Astrocyte of the cerebellum (primary cell): ENCODE measurements around the gene STIP1.
A peak's percentile ranks its signal among the peaks of the same experiment; 100 is the strongest.
"Not testable (repeated sequence)": the region's sequence is repeated elsewhere in the genome, so short reads cannot be mapped to it uniquely, and the experiment has no call there.

Experiments used
- DNase-seq: peaks from one replicate; pipeline ENCODE4 v3.0.0-alpha.2; 2011; ENCODE audit warnings: low read depth
- H3K4me3 ChIP-seq: 2 replicates; pipeline ENCODE4 v1.5.1; 2011; ENCODE audit warnings: mild to moderate bottlenecking, low read depth, low read length, moderate library complexity
- in situ Hi-C: cut with HindIII; loops from 2 replicates; pipeline ENCODE4 v1.10.0; 2017; ENCODE audit warnings: low sequenced_read_pairs
- TF ChIP-seq, protein P1 (sequence below): IDR thresholded peaks from 2 replicates; pipeline ENCODE4 v1.5.1; 2012; ENCODE audit warnings: low read length, low read depth, moderate library complexity, mild to moderate bottlenecking; ENCODE audit errors: missing control alignments

The STIP1 gene

DNA sequence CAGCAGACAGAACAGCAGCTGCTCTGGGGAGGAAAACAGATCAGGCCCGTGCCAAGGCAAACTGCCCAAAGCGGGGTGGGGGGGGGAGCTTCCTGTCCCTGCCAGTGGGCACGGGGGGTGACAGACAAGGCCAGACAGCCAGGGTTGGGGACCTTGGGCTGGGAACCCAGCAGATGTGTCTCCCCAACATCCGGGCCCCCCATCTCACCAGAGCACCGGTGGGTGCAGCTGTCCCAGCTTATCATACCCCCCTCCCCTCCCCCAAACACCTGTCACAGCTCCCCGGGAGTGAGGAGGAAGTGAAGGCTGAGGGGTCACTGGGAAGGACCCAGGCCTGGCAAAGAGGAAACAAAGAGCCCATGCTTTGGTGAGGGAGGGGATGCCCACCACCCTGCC lies 59.4 kb downstream of the STIP1 start:
- H3K4me3 ChIP-seq, result peak overlapping the region; percentile 71
- in situ Hi-C loops, result no loop called here
- TF ChIP-seq, protein P1, sequence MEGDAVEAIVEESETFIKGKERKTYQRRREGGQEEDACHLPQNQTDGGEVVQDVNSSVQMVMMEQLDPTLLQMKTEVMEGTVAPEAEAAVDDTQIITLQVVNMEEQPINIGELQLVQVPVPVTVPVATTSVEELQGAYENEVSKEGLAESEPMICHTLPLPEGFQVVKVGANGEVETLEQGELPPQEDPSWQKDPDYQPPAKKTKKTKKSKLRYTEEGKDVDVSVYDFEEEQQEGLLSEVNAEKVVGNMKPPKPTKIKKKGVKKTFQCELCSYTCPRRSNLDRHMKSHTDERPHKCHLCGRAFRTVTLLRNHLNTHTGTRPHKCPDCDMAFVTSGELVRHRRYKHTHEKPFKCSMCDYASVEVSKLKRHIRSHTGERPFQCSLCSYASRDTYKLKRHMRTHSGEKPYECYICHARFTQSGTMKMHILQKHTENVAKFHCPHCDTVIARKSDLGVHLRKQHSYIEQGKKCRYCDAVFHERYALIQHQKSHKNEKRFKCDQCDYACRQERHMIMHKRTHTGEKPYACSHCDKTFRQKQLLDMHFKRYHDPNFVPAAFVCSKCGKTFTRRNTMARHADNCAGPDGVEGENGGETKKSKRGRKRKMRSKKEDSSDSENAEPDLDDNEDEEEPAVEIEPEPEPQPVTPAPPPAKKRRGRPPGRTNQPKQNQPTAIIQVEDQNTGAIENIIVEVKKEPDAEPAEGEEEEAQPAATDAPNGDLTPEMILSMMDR, result no peak
- DNase-seq, result no peak

DNA sequence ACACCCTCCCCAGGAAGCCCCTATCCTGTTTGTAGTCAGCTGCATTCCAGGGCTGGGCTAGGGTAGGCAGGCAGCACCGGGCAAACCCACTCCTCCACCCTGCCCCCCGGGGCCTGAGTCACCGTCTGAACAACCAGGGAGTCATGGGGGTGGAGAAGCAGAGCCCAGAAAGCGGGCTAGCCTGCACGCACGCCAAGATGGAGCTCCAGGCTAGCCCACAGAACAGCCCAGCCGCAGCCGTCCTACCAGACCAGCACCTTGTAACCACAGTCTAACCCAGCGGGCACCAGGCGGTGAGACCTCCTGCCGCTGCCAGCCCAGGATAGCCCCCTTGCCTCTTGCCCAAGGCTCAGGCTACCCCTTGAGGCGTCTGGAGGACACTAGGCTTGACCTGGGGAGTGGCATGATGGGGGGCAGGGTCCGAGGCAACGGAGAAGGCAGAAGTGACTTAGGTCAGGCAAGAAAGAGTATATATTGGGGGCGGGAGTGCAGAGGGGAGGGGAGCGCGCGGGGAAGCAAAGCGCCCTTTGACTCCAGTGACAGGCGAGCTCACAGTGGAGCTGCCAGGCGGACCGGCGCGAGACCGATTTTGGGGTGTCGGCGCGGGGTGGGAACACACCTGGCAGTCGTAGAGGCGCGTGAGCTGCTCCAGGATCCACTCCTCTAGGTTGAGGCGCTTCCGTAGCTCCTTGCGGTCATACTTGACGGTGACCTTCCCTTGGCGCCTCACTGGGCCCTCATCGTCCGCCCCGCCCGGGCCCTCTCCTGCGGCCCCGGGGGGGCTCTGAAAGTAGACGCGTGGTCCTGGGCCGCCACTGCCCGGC lies 60.0 kb downstream of the STIP1 start:
- peak overlapping the region; percentile 71 for H3K4me3 ChIP-seq
- TF ChIP-seq, protein P1, result no peak
- DNase-seq, result no peak
- in situ Hi-C loops, result no loop called here

DNA sequence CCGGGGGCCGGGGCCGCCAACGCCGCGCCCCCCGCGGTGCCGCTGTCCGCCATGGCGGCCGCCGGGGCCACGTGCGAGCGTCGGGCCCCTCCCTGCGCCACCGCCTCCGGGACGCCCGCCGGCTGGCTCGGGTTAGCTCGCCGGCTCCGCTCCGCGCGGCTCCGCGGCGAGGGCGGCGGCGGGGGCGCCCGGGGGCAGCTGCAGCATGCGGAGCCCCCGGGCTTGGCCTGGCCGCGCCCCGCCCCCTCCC lies 60.6 kb downstream of the STIP1 start:
- H3K4me3 ChIP-seq, result peak overlapping the region; percentile 71
- DNase-seq, in situ Hi-C loops: not testable (repeated sequence)

DNA sequence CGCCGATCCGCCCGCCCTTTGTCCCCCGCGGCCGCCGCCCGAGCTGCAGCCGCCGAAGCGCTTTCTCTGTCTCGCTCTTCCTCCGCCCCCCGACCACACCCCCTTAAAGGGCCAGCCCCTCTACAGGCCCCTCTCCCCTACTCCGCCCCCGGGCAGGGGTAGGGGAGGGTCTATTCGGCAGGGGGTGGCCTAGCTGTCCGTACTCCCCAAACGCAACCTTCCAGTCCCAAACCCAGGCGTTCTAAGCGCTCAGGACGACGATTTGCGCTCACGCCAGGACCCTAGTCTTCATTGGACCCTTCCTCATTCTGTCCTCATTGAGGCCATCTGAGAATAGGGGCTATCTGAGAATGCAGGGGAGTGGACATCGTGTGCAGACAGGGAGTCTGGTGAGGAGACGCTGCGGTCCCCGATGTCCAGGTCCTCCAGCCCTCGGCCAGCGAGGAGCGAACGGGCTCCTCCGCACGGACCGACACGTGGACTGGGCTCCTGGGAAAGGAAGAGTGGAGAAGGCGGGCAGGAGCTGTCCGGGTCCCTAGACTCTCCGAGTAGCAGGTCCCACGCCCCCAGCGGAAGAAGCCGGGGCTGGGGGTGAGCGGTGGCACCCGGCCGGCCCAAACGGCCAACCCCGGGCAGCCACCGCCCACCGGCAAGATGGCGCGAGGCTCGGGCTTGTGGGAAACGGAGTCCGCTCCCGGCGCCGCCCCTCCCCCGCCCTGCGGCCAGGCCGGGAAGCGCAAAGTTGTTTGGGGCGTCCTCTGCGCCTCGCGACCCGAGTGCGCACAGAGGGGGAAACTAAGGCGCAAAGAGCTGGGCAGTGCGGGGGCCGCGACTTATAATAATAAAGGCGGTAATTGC lies 61.1 kb downstream of the STIP1 start, which contains the start of gene PPP1R14B:
PPP1R14B (minus strand) TSS at position 73 of the 858 bp plus-strand sequence. CDS start 270 bp downstream, outside the sequence.
- TF ChIP-seq, protein P1, result no peak
- in situ Hi-C loops, result no loop called here
- peak within 1 kb of the TSS; percentile 71 for H3K4me3 ChIP-seq
- peak; percentile 53 for DNase-seq

DNA sequence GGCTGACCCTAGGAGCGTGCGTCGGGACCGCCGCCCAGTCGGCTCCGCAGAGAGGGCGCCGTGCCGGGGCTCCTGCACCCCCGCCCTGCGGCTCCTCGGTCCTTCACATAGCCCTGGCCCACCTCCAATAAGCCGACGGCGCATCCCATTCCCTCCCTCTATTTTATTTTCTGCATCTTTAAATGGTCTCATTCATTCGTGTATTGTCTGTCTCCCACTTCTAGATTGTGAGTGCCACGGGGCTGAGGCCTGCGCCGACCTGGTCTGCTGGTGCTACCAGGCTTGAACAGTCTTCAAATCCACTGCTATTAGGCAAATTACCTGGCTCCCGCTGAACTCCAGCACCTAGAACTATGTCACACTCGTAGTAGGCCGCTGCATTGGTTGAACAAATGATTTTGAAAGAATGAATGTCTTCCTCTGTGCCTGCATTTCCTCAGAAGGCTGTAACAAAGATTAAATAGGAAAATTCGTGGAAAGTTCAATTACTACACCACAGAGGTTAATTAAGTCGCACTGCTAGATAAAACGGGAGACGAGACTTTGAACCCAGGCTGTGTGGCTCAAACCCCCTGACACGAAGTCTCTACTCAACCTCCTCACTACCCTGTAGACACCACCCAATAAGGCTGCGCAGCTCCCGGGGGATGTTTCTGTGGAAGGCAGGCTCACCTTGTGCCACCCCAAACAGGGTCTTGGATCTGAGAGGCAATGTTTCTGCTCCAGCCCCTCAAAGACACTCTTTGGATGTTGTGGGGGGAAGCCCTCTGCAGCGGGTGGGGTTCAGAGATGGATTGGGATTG lies 62.0 kb downstream of the STIP1 start:
- in situ Hi-C loops, result no loop called here
- no peak for DNase-seq
- TF ChIP-seq, protein P1, result no peak
- peak overlapping the region; percentile 65 for H3K4me3 ChIP-seq

DNA sequence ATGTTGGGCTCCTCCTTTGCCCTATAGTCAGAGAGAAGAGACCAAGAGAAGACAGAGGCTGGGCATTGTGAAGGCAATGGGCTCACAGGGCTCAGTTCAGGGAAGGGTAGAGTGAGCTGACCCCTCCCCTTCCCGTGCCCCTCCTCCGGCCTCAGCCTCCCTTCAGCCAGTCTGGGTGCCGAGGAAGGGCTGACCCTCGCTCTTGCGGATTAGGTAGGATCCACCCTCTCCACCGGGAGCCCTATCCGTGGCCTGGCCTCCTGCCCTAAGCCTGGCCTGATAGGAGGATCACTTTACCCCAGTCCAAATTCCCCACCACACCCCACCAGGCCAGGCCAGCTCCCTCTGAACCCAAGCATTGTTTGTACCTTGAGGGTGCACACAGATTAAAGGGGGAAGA lies 62.6 kb downstream of the STIP1 start:
- TF ChIP-seq, protein P1, result no peak
- H3K4me3 ChIP-seq, result no peak overlapping the region
- DNase-seq, result no peak
- in situ Hi-C loops, result no loop called here
